ENCODE data around the gene GRM2. TPM values are rescaled to one million over a fixed set of nuclear protein-coding genes. Genes with fewer than 3 reads are reported as not detected.

GRM2 gene
- total RNA-seq, result 1 to 10 TPM in 2 of 4 donors, under 1 TPM in 2; 0.59 to 2.6 (median 0.91) TPM

DNA sequence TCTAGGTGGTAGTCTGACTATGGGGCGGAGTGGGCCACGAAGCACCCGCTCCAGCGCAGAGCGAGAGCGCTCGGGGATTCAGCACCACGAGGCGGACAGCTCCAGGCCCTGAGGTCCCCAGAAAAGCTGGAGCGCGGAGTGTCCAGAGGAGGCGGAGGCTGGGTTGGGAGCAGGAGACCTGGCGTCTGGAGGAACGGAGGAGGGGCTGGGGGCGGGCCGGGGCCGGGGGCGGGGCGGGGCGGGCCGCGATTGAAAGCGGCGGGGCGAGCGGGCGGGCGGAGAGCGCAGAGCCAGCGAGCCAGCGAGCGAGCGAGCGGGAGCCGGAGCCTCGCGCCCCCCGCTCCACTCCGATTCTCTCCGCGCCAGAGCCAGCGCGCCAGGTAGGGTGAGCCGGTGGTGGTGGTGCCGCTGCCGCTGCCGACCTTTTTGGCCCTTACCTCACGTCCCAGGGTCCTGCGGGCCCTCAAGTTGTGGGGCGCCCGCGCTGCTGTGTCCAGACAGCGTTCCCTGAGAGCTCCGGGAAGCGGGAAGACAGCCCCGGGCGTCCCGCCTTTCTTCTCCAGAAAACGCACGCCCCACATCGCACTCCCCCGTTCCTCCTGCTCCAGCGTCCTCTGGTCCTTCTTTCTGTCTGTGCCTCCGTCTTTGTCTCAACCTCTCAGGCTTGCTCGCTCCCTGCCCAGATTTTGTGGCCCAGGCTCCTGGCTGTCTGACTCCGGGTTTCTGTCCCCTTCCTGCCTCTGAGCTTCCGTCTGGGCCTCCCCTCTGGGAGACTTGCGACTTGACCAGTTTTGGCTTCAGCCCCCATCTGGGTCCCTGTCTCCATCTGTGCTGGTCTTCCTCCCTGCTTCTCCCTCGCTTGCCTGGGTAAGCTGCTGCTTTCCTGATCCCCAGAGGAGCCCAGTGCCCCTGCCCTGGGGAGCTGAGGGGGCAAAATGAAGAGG lies at the start of gene GRM2:
GRM2 (plus strand) TSS at position 281 of the 944 bp plus-strand sequence. CDS start 1,916 bp downstream, outside the sequence.
- TF ChIP-seq EP300 (IDR thresholded peaks at IDR 0.05) (no peak), POLR2A (IDR thresholded peaks at IDR 0.05) (no peak)
- TF ChIP-seq, protein P1, sequence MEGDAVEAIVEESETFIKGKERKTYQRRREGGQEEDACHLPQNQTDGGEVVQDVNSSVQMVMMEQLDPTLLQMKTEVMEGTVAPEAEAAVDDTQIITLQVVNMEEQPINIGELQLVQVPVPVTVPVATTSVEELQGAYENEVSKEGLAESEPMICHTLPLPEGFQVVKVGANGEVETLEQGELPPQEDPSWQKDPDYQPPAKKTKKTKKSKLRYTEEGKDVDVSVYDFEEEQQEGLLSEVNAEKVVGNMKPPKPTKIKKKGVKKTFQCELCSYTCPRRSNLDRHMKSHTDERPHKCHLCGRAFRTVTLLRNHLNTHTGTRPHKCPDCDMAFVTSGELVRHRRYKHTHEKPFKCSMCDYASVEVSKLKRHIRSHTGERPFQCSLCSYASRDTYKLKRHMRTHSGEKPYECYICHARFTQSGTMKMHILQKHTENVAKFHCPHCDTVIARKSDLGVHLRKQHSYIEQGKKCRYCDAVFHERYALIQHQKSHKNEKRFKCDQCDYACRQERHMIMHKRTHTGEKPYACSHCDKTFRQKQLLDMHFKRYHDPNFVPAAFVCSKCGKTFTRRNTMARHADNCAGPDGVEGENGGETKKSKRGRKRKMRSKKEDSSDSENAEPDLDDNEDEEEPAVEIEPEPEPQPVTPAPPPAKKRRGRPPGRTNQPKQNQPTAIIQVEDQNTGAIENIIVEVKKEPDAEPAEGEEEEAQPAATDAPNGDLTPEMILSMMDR (IDR thresholded peaks at IDR 0.05), result no peak
- Histone ChIP-seq H3K4me3 (peak within 1 kb of the TSS in 1 of 4 donors; percentile 40), H3K27ac (no peak within 1 kb of the TSS), H3K36me3 (peaks cover 0 to 36% (median 5%) of the 10 kb centered on the region in 3 donors), H3K27me3 (no peaks in the 10 kb centered on the region), H3K4me1 (peaks cover 0 to 12% (median 0%) of the 10 kb centered on the region in 4 donors), H3K9me3 (no peaks in the 10 kb centered on the region)
- WGBS, 2 donors, result 7 to 21% methylated on average over 36 to 41 of the region's 69 CpGs
- peak in 1 of 2 donors; percentile 48 for DNase-seq (ENCODE audit: low spot score in 2 of 2)

DNA sequence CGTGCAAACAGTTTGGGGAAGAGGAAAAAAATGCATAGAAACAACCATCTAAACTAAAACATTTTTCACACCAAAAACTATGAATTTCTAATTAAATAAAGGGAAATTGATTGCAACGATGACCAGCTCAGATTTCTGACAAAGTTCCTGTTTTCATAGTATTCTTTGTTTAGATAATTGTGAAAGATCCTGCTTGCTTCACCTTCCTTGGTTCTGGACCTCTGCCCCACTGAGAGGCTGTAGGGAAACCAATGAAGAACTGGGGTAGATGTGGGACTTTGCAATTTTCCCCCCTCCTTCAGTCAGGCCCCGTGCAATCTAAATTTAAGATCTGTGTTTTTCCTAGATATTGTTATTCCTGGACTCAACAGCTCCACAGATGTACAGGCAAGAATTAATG lies 49.6 kb upstream of the GRM2 start:
- Histone ChIP-seq H3K4me1 (no peaks in the 10 kb centered on the region), H3K4me3 (no peak overlapping the region), H3K36me3 (peaks cover 3 to 85% (median 8%) of the 10 kb centered on the region in 3 donors), H3K9me3 (no peaks in the 10 kb centered on the region), H3K27me3 (no peaks in the 10 kb centered on the region), H3K27ac (no peak overlapping the region)
- DNase-seq (ENCODE audit: low spot score in 2 of 2), result no peak
- TF ChIP-seq, protein P1 (IDR thresholded peaks at IDR 0.05), result no peak
- no peak for TF ChIP-seq POLR2A (IDR thresholded peaks at IDR 0.05)
- no peak for TF ChIP-seq EP300 (IDR thresholded peaks at IDR 0.05)
- 90 to 92% methylated on average over 3 of the region's 3 CpGs for WGBS, 2 donors

DNA sequence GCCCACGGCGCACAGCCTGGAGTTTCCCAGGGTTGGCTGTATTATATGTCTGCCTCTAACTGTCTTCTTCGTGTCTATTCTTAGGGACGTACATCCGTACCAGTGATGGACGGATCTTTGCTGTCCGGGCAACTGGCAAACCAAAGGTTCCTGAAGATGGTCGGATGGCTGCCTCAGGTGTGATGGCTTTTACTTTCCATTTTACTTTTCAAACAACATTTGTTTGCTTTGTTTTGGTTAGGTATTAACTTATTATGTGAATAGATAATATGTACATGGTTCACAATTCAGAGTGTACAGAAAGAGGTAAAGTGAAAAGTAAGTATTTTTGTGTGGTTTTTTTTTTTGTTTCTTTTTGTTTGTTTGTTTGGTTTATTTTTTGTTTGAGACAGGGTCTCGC lies 46.9 kb upstream of the GRM2 start:
- TF ChIP-seq EP300 (IDR thresholded peaks at IDR 0.05) (no peak), POLR2A (IDR thresholded peaks at IDR 0.05) (no peak)
- TF ChIP-seq, protein P1 (IDR thresholded peaks at IDR 0.05), result no peak
- WGBS, 2 donors, result 95 to 98% methylated on average over 9 of the region's 9 CpGs
- Histone ChIP-seq H3K27ac (no peak overlapping the region), H3K4me1 (no peaks in the 10 kb centered on the region), H3K9me3 (no peaks in the 10 kb centered on the region), H3K27me3 (no peaks in the 10 kb centered on the region), H3K4me3 (no peak overlapping the region), H3K36me3 (peaks cover 3 to 98% (median 18%) of the 10 kb centered on the region in 3 donors)
- no peak for DNase-seq (ENCODE audit: low spot score in 2 of 2)

- no peak for TF ChIP-seq EP300 (IDR thresholded peaks at IDR 0.05)
- no peak for DNase-seq (ENCODE audit: low spot score in 2 of 2)
- H3K9me3 ChIP-seq, result no peaks in the 10 kb centered on the region
- no peak overlapping the region for H3K27ac ChIP-seq
- H3K4me1 ChIP-seq, result no peaks in the 10 kb centered on the region
- WGBS, 2 donors, result 88% methylated on average over 11 to 13 of the region's 14 CpGs
- no peaks in the 10 kb centered on the region for H3K27me3 ChIP-seq
- no peak overlapping the region for H3K4me3 ChIP-seq
- H3K36me3 ChIP-seq, result peaks cover 3 to 88% (median 18%) of the 10 kb centered on the region in 3 donors
These were observed 44.4 kb upstream of the GRM2 start for GRCh38 chr3:51662456-51662855.

DNA sequence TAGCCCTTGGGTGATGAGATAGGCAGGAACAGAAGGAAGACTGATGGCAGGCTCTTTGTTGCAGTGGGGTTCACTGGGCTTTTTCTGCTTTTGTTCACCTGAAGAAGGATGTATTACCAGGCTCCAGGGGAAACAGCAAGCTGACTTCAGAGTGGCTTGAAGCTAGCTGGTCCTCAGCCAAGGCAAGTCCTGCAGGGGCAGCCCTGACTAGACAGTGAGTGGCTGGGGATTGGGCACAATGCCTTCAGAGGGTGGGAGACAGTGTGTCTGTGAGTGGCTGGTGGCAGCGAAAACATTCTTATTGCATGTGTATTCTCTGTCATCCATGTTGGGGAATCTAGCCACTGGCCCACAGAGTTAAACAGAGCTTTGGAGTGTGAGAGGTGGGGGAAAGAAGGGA lies 38.1 kb upstream of the GRM2 start:
- Histone ChIP-seq H3K4me1 (peaks cover 0 to 43% (median 23%) of the 10 kb centered on the region in 4 donors), H3K9me3 (no peaks in the 10 kb centered on the region), H3K36me3 (peaks cover 0 to 26% (median 0%) of the 10 kb centered on the region in 3 donors), H3K27ac (no peak overlapping the region), H3K4me3 (no peak overlapping the region), H3K27me3 (no peaks in the 10 kb centered on the region)
- no peak for TF ChIP-seq POLR2A (IDR thresholded peaks at IDR 0.05)
- TF ChIP-seq, protein P1 (IDR thresholded peaks at IDR 0.05), result no peak
- no peak for TF ChIP-seq EP300 (IDR thresholded peaks at IDR 0.05)
- DNase-seq (ENCODE audit: low spot score in 2 of 2), result no peak
- 85 to 100% methylated on average over 1 of the region's 1 CpG for WGBS, 2 donors

Data from tibial nerve (tissue), 4 donors.